ENCODE results near the gene MXRA8.

- TF ChIP-seq CTCF (IDR thresholded peaks at IDR 0.05) = no peak
- TF ChIP-seq POLR2A (IDR thresholded peaks at IDR 0.05) = no peak
Observed at GRCh38 chr1:1332031-1332755, 26.2 kb downstream of the MXRA8 start.
